Fibroblast of villous mesenchyme (primary cell): ENCODE results near the gene ACOXL. TPM values are rescaled to one million over a fixed set of nuclear protein-coding genes. Genes with fewer than 3 reads are reported as not detected.

ENCODE experiments used
- DNase-seq: peaks from one replicate; pipeline ENCODE4 v3.0.0-alpha.2; 2010; ENCODE audit warnings: low read depth
- H3K4me3 ChIP-seq: 2 replicates; pipeline ENCODE4 v1.5.1; 2011; ENCODE audit warnings: low read depth, mild to moderate bottlenecking, low read length
- CTCF ChIP-seq: IDR thresholded peaks from 2 replicates; pipeline ENCODE4 v1.5.1; 2012; ENCODE audit warnings: low read depth, mild to moderate bottlenecking, low read length; ENCODE audit not compliant: insufficient read depth
- total RNA-seq: library from RNA; depleted of rRNA; stranded (reverse); fragments of >200 nt; gene quantifications from 2 replicates; pipeline ENCODE4 v1.2.3, GENCODE V29; 2012

Gene ACOXL
- total RNA-seq, 1 donor: not detected

- DNase-seq: no peak
- no peak overlapping the region for H3K4me3 ChIP-seq
- no peak for TF ChIP-seq CTCF
Observed at GRCh38 chr2:110860630-110861029, 128.3 kb downstream of the ACOXL start.

GRCh38 chr2:110861616-110862260, 129.4 kb downstream of the ACOXL start:
- no peak overlapping the region for H3K4me3 ChIP-seq
- TF ChIP-seq CTCF: no peak
- no peak for DNase-seq

- no peak for DNase-seq
- TF ChIP-seq CTCF: no peak
Observed at GRCh38 chr2:110863726-110864125, 131.4 kb downstream of the ACOXL start.

GRCh38 chr2:110864176-110864575, 131.8 kb downstream of the ACOXL start:
- no peak overlapping the region for H3K4me3 ChIP-seq
- DNase-seq: no peak
- no peak for TF ChIP-seq CTCF

More at GRCh38 chr2:110863726-110864125, 131.4 kb downstream of the ACOXL start:
- no peak overlapping the region for H3K4me3 ChIP-seq

GRCh38 chr2:110864731-110865130, 132.4 kb downstream of the ACOXL start:
- no peak for TF ChIP-seq CTCF

GRCh38 chr2:110865188-110865587, 132.8 kb downstream of the ACOXL start:
- no peak for TF ChIP-seq CTCF
- DNase-seq: no peak
- no peak overlapping the region for H3K4me3 ChIP-seq

More at GRCh38 chr2:110864731-110865130, 132.4 kb downstream of the ACOXL start:
- no peak for DNase-seq
- H3K4me3 ChIP-seq: no peak overlapping the region

GRCh38 chr2:110866045-110866444, 133.7 kb downstream of the ACOXL start:
- DNase-seq: no peak
- H3K4me3 ChIP-seq: no peak overlapping the region
- no peak for TF ChIP-seq CTCF
